Endothelial cell of umbilical vein (primary cell): ENCODE measurements around the gene KTN1.

Experiments
- CTCF ChIP-seq, 2 donors: IDR thresholded peaks; 1 replicate in 1 of 2; 2 replicates in 1 of 2; pipeline ENCODE4 v1.5.1; 2011; ENCODE audit warnings: low read length in 2 of 2, mild to moderate bottlenecking in 2 of 2, moderate library complexity in 2 of 2, control low read depth in 1 of 2, inconsistent platforms in 1 of 2, low read depth in 1 of 2; ENCODE audit not compliant: insufficient read depth in 1 of 2; ENCODE audit errors: extremely low read depth in 1 of 2
- POLR2AphosphoS5 ChIP-seq: IDR thresholded peaks from 2 replicates; pipeline ENCODE4 v1.6.1; 2012; ENCODE audit warnings: low read depth, mild to moderate bottlenecking, control low read depth, low read length, moderate library complexity; ENCODE audit not compliant: insufficient read depth

DNA sequence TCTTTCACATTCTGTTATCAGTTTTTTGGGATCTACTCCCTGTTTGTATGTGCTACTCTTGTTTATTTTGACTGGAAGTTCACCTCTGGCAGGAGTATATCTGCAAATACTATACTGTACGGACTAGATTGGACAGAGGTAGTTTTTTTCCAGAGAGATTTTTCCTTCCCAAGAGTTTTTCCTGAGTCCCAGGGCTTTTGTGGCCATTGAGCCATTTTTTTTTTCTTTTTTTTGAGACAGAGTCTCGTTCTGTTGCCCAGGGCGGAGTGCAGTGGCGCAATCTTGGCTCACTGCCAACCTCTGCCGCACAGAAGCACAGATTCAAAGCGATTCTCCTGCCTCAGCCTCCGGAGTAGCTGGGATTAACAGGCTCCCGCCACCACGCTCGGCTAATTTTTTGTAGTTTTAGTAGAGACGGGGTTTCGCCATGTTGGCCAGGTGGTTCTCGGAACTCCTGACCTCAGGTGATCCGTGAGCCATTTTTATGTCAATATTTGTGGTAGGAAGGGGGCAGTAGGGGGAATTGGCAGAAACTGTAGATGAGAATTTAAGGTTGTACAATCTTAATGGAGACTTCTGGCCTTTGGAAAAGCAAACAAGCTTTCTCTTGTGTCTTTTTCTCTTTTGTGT lies 19.4 kb downstream of the KTN1 start:
- TF ChIP-seq CTCF (IDR thresholded peaks at IDR 0.05; ENCODE audit: extremely low read depth in 1 of 2, insufficient read depth in 1 of 2, low read depth in 1 of 2, low read length in 2 of 2) (no peak), POLR2AphosphoS5 (no peak)
